GM20000 (cell line): ENCODE results near the gene CDH23.

Source experiments
- DNase-seq: peaks from one replicate; pipeline ENCODE4 v3.0.0; 2012; ENCODE audit warnings: low spot score
- TF ChIP-seq, protein P1 (sequence below): IDR thresholded peaks from 2 replicates; pipeline ENCODE4 v1.5.1; 2012; ENCODE audit warnings: mild to moderate bottlenecking, control low read depth; ENCODE audit errors: extremely low read depth, missing control alignments

Gene CDH23

DNA sequence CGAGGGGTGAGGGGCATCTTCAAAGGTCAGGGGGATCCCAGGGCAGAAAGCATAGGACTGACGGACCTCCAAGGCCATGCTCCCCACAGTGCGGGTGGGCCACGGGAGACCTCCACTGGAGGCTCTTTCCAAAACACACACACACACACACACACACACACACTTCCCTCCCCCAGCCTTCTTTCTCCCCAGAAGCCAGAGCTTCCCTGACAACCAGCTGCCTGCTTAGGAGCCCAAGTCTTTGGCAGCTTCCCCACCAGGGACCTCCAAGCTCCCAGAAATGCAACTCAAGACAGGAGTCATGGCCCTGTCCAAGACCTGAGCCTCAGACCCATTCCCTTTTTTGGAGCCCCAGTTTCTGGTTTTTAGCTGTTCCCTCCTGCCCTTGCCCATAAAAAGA is 323.6 kb downstream of the CDH23 start:
- no peak for DNase-seq
- TF ChIP-seq, protein P1, sequence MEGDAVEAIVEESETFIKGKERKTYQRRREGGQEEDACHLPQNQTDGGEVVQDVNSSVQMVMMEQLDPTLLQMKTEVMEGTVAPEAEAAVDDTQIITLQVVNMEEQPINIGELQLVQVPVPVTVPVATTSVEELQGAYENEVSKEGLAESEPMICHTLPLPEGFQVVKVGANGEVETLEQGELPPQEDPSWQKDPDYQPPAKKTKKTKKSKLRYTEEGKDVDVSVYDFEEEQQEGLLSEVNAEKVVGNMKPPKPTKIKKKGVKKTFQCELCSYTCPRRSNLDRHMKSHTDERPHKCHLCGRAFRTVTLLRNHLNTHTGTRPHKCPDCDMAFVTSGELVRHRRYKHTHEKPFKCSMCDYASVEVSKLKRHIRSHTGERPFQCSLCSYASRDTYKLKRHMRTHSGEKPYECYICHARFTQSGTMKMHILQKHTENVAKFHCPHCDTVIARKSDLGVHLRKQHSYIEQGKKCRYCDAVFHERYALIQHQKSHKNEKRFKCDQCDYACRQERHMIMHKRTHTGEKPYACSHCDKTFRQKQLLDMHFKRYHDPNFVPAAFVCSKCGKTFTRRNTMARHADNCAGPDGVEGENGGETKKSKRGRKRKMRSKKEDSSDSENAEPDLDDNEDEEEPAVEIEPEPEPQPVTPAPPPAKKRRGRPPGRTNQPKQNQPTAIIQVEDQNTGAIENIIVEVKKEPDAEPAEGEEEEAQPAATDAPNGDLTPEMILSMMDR, result no peak

DNA sequence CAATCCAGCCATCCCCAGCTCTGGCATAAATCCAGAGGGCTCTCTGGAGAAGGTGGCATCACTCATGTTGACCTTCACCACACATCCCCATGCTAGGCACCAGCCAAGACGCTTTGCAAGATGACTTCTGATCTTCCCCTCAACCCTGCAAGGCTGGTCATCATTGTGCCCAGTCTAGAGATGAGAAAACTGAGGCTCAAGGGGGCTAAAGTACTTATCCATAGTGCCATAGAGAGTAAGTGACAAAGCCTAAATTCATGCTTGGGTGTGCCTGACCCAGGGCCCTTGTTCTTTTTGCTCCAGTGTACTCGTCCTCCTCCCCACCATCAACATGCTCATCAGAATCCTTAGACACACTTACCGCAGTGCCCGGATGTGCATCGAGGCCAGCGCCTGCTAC is 324.6 kb downstream of the CDH23 start:
- TF ChIP-seq, protein P1, result no peak

DNA sequence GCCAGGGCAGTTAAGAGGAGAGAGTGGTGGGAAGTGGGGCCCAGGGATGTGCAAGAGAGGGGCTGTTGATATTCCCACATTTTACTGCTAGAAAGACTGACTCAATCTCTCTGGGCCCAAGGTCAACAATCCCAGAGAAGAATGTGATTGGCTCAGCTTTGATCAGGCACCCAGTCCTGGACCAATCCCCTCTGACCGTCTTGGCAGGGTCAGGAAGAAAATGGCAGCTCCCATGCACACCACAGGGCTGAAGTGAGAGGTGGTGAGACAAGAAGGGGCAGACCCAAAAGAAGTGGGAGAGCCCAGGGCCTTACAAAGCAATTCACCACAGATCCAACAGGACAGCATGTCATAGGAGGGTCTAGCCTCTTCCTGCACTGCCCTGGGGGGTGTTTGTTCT is 326.1 kb downstream of the CDH23 start:
- TF ChIP-seq, protein P1, result no peak
- DNase-seq, result no peak

More for the DNA sequence above, 324.6 kb downstream of the CDH23 start:
- DNase-seq, result no peak

DNA sequence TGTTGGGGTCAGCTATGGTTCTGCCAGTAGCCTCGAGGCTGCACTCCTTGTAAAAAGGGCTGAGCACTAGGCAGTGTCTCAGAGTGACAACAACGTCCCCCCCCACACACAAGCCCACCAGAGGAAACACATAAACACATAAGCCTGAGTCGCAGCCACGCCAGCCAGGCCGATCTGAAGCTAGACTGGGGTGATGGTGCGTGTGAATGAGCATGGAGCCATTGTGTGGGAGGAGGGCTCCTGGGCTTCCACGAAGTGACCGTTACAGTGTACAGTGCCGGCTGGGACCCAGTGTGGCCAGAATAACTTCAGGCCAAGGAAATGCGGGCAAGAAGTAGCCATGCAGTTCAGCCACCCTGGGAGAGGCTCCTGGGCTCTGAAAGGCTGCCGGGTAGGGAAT is 326.6 kb downstream of the CDH23 start:
- no peak for DNase-seq
- TF ChIP-seq, protein P1, result no peak

DNA sequence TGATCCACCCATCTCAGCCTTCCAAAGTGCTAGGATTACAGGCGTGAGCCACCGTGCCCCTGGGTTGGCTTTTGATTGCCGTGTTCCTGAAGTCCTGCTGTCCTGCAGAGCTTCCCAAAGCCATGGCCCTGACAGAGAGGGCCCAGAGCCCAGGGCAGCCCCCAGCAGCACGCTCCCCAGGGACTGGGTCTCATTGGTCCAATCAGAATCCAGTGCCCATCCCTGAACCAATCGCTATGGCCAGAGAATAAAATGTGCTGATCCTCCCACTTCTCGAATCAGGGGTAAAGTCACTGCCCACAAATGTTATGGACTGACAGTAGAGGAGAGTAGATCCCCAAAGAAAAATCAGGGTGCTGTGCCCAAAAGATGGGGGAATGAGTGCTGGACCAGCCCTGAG is 327.8 kb downstream of the CDH23 start:
- DNase-seq, result no peak
- TF ChIP-seq, protein P1, result no peak

DNA sequence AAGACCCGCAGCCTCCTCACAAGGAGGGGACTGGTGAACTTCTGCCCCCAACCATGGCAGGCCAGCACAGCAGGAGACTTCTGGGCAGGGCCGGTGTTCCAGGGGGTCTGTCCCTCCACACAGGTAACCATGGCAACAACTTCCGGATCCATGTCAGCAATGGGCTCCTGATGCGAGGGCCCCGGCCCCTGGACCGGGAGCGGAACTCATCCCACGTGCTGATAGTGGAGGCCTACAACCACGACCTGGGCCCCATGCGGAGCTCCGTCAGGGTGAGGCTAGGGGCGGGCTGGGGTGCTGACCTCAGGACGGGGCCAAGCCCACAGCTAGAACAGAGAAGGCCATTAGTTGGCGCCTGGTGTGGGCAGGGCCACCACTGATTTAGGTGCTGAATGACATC is 328.5 kb downstream of the CDH23 start:
- no peak for DNase-seq
- TF ChIP-seq, protein P1, result no peak

DNA sequence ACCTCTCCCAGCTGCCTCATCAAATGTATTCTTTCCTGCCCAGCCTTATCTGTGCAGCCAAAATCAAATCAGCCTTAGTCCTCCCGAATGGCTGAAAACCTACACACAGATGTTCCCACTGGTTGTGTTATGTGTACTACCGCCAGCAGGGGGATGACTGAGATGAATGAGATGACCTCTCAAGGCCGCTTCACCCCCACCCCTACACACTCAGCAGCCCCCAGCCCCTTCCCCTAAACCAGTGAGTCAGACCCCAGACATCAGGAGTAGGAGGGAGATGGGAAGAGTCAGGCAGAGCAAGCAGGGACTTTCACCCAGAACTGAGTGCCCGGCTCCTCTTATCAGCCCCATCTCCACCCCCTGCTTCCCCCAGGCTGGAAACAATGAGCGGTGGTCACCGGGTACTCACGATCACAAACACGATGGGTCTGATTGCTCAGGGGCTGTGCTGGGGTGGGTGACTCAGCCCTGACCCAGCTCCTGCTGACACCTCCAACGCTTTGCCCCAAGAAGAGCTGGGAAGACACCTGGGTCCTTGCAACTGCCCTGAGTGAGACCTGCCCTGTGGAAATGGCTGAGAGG is 329.4 kb downstream of the CDH23 start:
- peak; percentile 63 for DNase-seq
- TF ChIP-seq, protein P1, result peak; percentile 15
